ENCODE measurements around the gene ALKBH6.

The ALKBH6 gene

DNA sequence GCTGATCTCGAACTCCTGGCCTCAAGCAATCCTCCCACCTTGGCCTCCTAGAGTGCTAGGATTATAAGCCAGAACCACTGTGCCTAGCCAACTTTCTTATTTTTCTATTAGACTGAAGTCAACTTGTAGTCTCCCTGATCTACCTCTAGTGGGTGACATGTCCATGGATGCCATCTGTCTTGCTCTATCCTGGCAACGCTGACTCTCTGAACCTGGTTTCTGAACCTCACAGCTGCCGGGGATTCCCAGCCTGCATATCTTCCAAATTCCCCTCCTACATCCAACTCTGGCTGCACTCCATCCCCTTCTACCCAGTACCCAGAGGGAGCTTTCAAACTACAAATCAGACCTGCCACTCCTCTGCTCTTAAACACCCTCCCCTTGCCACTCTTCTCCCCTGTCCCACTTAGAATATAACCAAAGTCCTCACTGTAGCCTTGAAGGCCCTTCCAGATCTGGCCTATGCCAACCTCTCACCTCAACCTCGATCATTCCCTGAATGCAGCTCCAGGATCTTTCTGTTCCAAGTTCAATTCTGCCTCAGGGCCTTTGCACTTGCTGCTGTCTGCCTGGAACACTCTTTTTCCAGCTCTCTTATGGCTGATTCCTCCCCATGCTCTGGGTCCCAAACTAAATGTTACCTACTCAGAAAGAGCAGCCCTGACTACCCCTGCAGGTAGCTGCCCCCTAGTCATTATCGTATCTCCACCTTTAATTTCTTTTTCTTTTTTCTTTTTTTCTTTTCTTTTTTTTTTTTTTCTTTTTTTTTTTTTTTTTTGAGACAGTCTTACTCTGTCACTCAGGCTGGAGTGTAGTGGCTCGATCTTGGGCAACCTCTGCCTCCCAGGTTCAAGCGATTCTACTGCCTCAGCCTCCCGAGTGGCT lies 16.5 kb upstream of the ALKBH6 start:
- DNase-seq (ENCODE audit: low read depth, low spot score), result no peak

DNA sequence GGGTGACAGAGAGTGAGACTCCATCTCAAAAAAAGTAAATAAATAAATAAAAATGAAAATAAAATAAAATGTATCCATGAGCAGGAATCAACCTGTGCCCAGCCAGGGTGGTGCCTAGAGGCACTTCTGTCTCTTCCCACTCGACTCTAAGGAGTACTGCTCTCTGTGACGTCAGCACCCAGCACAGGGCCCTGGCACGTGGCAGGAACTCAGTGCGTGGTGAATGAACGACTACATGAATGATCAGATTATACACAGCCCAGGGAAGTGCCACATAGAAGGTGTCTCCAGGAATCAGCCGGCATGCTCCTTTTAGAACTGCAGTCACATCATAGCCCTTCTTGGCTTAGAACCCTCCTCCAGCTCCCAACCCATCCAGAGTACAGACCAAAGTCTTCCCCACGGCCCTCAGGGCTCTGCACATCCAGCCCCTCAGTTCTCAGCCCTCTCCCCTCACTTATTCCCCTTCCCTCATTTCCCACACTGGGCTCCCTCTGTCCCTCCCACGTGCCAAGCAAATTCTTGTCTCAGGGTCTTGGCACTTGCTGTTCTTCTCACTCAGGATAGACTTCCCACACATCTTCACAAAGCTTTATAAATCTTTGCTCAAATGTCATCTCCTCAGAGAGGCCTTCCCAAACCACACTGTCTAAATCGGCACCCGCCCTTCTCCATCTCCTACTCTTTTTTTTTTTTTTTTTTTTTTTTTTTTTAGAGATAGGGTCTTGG lies 14.5 kb upstream of the ALKBH6 start:
- no peak for DNase-seq (ENCODE audit: low read depth, low spot score)

DNA sequence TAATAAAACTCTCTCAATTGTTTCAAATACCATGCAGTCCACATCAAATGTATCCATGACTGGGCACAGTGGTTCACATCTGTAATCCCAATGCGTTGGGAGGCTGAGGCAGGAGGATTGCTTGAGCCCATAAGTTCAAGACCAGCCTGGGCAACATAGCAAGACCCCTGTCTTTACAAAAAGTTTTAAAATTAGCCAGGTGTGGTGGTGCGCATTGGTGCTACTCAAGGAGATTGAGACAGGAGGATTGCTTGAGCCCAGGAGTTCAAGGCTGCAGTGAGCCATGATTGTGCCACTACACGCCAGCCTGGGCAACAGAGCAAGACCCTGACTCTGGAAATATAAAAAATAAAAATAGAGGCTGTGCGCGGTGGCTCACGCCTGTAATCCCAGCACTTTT lies 13.7 kb upstream of the ALKBH6 start:
- no peak for DNase-seq (ENCODE audit: low read depth, low spot score)

DNA sequence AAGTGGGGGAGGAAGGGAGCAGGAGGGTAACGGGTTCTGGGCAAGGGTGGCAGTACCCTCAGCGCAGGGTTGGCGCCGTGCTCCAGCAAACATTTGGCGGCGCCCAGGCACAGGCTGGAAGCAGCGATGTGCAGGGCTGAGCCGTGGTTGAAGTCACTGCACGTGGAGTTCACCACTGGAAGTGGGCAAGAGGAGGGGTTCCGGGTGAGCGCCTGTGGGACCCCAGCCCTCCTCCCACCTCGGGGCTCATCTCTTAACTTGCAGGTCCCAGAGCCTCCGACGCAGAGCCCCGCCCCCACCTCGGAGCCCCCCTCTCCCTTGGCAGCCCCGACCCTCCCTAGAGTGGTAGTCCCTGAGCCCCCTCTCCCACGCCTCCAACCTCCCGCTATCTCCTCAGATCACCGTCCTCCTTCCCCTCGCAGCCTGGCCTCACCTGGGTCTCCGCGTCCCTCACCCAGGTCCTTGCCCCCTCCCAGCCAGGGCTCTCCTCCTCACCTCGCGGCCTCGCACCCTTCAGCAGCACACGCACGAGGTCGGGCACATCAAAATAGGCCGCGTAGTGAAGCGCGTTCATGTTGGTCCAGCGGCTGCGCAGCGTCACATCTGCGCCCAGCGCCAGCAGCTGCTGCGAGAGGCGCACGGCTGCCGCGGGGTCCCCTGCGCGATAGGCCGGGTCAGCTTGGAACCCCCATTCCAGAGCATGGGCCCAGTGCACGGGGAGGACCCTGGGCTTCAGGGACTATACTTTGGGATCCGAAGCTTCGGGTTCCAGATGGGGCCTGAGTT lies 12.3 kb upstream of the ALKBH6 start:
- DNase-seq (ENCODE audit: low read depth, low spot score), result no peak

DNA sequence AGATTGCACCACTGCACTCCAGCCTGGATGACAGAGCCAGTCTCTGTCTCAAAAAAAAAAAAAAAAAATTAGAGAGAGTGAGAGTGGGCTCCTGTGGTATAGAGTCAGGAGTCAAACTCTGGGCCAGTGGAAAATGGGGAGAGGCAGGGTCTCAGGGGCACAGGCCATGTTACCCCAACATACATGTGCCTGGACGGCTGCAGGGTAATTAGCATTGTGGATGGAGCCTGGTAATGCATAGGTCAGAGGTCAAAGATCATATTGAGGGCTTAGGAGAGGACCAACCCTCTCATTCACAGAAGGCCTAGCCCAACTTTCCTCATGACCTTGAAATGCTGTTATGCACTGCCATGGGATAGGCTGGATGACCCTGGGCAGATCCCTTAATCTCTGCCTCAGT lies 11.5 kb upstream of the ALKBH6 start:
- no peak for DNase-seq (ENCODE audit: low read depth, low spot score)

DNA sequence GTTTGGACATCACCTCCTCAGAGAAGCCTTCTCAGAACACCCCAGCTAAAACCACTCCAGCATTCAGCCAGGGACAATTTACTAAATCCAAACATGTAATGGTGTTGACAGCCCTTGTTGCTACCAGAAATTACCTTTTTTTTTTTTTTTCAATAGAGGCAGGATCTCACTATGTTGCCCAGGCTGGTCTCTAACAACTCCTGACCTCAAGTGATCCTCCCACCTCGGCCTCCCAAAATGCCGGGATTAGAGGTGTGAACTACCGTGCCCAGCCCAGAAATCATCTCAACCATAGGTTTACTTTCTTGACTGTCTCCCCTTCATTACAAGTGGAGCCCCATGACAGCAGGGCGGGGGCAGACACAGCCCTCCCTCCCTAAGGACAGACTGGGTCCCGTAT lies 9.4 kb upstream of the ALKBH6 start:
- DNase-seq (ENCODE audit: low read depth, low spot score), result no peak

DNA sequence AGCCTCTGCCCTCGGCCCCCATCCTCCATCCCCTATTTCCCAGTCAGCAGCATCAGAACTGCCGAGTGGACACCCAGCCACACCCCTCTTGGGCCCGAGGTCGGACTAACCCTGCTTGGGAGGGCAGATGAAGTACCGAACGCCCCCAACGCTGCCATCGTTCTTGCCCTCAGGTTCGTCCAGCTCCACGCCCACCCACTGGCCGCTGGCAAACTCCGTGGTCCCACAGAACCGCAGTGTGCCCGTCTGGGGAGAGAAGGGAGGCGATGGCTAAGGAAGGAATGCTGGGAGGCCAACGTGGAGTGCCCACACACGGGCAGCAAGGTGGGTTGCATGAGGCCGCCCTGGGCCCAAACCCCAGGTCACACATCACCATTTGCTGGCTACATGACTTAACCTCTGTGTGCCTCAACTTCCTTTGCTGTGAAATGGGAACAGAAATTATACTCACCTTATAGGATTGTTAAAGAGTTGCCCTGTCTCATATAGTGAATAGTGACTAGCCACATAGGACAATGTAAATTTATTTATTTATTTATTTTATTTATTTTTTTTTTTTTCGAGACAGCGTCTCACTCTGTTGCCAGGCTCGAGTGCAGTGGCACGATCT lies 5.2 kb upstream of the ALKBH6 start:
- no peak for DNase-seq (ENCODE audit: low read depth, low spot score)

DNA sequence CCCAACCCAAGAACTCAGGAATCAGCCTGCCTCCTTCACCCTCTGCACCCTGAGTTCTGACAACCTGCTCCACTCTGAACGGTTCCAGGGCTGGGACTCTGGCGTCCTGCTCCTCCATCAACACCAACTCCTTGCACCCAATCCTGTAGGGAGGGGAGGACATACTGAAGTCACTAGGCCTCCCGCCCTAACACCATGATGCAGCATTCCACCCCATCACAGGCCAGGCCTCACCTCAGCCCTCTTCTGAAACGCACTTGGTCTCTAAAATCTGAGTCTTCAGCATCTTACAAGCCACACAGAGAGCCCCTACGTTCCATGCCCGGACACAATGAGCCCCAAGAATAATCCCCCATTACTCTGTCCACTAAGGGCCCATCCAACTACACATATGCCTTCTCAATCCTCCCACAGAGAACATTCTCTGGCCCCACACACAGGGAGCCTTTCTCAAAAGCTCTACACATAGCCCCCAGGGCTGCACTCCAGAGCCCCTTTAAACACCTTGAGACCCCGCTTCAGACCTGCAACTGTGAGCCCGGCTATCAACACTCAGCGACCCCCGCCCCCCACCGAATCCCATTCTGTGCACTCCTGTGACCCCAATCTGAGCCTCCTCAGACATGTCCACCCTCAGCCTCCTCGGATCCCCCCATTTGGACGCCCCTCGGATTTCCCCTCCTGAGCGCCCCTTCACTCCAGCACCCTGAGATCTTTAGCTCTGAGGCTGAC lies 567 bp downstream of the ALKBH6 start:
- no peak for DNase-seq (ENCODE audit: low read depth, low spot score)

DNA sequence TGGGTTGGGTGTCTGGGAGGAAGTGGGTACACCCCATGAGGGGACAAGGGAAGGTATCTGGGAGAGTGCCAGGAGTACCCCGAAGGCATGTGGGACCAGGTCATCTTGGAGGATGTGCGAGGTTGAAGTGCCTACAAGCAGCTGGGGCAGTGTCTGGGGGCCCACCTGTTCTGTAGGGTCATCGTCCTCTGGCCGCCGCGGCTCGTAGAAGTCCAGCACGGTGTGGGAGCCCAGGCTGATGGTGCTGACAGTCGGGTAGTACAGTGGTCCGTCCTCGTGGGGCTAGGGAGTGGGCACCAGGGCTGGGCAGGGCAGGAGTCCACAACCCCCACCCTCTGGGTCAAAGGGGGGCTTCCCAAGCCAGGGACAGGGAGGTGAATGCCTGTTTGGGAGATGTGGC lies 3.6 kb downstream of the ALKBH6 start:
- no peak for DNase-seq (ENCODE audit: low read depth, low spot score)

DNA sequence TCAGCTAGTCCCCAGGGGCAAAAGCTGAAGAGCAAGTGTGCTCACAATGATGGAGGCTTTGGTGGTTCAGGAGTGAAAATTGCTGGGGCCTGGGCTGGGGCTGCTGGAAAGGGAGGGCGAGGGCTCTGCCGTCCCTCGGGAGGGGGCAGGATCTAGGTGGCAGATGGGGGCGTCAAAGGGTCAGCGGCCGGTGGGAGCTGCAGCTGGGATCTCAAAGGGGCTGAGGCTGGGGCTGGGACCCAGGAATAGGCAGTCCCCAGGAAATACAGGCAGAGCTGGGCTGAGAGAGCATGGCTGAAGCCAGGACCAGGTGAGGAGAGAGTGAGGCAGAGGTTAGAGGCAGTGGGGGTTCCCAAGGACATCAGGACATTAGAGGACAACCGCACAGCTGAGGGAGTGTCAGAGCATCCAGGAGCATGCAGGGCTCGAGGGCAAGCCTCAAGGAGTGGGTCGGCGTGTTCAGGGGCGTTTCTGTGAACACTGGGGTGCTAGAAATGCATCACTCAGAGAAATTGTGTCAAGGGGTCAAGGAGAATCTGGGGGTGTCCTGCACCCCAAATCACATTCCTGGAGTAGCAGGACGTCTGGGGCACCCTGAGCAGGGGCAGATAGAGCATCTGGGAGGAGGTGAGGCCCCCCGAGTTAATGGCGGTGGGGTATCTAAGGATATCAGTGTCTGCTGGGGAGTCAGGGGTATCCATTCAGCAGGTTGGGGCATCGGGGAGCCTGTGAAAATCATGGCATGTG lies 4.2 kb downstream of the ALKBH6 start:
- no peak for DNase-seq (ENCODE audit: low read depth, low spot score)

DNA sequence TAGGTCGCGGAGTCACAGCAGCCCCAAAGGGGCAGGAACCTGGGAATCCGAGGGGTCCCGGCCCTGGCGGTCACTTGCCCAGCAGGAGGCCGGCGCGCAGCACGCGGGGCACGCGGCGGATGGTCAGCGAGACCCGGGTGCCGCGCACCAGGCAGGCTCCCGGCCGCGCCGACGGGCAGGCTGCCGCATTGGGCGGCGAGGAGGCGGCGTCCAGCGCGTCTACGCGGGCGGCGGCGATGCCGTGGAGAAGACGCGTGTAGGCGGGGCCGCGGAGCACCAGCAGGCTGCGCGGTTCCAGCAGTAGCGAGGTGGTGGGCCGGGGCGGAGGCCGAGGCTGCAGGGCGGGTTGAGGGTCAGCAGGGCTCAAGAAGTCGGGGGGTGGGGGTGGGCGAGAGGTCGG lies 4.8 kb downstream of the ALKBH6 start:
- DNase-seq (ENCODE audit: low read depth, low spot score), result no peak

DNA sequence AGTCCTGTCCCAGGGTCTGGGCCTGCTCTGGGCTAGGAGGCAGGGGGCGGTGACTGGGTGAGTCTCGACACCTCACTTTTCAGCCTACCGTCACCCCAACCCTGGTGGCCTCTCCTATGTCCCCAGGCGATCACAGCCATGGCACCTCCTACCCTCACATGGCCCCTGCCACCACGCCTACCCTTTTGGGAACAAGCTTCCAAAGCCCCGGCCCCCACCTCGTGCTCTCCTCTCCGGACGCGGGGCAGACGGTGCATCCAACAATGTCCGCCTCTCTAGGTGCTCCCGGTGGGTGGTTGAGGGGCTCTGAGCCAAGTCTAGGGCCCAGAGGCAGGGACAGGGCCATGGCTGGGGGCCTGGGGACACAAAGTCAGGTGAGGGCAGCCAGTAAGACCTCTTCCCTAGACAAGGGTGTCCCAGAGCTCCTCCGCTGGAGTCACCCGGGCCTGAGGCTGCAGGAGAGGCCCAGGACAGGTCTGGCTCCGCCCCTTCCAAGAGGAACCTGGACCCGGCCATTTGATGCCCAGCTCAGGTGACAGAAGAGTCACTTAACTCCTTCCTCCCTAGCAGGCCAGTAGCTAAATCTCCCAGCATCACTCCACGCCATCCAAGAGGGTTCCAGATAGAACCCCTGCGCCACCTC lies 5.6 kb downstream of the ALKBH6 start, which contains the start of gene SYNE4:
Gene SYNE4 (minus strand): TSS at position 478 of the 643 bp plus-strand sequence. CDS start 132 bp downstream, at position 346.
- no peak for DNase-seq (ENCODE audit: low read depth, low spot score)

DNA sequence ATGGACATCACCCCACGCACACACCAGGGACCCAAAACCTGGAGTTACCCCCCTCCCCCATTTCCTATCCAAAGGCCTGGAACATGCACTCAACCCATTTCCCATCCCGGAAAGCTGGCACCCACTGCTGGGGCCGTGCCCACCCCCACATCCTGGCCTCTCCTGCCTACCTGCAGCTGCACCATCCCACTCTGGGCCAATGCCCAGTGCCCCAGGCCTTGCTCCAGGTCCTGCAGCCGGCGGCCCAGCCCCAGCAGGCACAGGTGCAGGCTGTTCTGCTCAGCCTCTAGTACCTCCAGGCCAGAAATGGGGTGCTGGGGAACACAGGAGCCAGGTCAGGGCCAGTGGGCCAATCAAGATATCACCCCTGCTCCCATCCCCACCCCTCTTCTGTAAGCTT lies 7.1 kb downstream of the ALKBH6 start:
- no peak for DNase-seq (ENCODE audit: low read depth, low spot score)

DNA sequence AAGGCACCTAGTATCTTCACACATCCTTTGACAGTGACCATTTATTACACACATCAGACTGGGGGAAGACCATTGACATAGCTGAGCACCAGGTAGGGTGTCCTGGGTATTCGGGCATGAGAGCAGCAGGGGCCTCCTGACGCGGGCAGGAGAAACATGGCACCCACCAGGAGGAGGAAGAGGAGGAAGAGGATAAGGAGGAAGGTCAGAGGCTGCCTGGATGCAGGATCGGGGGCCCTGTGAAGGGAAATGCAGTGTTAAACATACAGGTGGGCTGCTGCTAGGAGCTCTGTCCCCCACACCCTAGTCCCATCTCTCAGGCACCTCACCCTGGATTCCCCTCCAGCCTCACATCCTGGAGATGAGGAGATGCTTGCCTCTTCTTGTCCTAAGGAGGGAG lies 10.7 kb downstream of the ALKBH6 start:
- DNase-seq (ENCODE audit: low read depth, low spot score), result no peak

DNA sequence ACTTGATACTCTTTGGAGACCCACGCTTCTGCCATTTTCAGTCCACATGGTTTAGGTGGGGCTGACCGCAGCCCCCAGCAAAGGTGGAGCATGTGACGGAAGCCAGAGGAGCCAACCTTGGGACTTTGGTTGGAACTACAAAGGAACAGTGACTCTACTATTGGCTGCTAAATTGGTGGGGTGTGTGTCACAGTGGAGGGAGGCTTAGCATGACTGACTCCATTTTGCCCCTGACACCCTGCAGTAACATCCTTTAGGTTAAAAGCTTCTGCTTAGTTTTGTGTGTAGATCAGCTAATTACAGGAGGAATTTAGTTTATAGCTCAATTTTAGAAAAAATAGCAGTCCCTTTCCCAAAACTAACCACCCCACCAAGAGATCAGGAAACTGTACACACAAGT lies 12.4 kb downstream of the ALKBH6 start:
- DNase-seq (ENCODE audit: low read depth, low spot score), result no peak

DNA sequence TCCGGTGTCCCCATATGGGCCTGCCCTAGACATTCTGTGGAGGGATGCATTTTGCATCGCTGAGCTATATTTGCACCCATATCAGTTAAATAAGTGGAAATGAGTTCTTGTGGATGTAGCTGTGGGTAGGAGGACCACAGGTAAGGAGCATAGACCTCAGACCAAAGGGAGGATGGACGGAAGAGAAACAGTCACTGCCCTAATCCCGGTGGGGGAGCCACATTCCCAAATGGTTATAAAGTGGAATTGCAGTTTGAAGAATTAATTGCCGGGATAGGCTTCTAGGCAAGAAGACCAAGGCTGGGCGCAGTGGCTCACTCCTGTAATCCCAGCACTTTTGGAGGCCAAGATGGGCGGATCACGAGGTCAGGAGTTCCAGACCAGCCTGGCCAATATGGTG lies 17.2 kb downstream of the ALKBH6 start:
- no peak for DNase-seq (ENCODE audit: low read depth, low spot score)

DNA sequence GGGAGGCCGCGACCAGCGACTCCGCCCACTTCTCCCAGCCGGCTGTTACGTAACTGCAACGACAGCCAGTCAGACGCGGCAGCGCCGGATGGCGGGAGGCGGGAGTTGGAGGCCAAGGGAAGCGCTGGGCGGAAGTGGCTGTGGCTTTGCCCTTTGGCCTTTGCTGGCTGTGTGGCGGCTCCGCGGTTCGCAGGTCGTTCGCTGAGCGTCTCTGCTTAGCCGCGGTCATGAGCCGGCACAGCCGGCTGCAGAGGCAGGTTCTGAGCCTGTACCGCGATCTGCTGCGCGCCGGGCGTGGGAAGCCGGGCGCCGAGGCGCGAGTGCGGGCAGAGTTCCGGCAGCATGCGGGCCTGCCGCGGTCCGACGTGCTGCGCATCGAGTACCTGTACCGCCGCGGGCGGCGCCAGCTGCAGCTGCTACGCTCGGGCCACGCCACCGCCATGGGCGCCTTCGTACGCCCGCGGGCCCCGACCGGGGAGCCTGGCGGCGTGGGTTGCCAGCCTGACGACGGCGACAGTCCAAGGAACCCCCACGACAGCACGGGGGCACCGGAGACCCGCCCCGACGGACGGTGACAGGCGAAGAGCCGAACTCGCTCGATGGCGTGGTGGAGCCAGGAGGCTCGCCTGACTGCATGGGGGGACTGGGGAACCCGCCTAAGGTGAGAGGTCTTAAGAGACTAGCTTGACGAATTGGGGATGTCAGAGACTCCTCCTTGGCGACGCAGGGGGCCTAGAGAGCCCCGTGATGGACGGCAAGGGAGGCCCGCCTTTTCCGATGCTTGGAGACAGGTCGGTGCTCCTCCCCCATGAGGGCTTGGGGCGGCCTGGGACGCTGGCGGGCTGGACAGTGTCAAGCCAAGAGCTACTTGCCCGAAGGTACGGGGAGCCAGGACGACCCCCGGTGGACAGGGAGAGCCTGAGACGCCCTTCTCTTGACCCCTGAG lies 18.7 kb downstream of the ALKBH6 start, which contains the start of gene SDHAF1:
Gene SDHAF1 (plus strand): TSS at position 141 of the 946 bp plus-strand sequence. CDS start 87 bp downstream, at position 228.
- DNase-seq (ENCODE audit: low read depth, low spot score), result peak; percentile 90

DNA sequence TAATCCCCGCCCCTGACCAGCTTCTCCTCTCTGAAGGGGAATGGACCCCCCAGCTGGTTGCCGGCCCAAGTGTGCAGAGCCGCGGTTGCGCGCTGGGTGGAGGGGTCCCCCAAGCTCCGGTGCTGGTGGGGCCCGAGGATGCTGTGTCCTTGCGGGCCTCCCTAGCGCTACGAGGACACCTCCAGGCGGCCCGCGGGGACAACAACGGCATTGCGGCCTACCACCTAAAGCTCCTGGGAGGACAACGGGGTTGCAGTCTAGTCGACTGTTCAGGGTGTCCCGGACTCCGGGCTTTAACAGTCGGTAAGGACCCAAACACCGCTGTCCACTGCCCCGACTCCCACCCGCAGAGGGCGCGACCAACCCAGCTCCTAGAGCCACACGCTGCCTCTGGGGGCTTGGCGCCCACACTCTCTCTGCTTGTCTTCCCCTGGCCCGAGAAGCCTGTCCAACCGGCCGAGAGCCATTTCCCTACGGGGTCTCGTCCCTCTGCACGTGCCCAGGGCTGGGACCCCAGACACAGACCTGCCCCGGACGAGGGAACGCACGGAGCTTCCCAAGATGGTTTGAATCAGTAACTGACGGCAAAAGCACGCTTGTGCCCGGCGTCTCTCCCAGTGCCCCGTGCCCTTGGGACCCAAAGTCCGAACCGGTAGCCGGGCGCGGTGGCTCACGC lies 20.0 kb downstream of the ALKBH6 start:
- DNase-seq (ENCODE audit: low read depth, low spot score), result no peak

Data from activated naive CD8-positive, alpha-beta T cell treated with anti-CD3 and anti-CD28 coated beads, Interleukin-2, amount 50 U/mL, for 16 hours (primary cell).